Bladder microvascular endothelial cell (primary cell): ENCODE data around the gene LCOR. TPM values are rescaled to one million over a fixed set of nuclear protein-coding genes. Genes with fewer than 3 reads are reported as not detected.

Experiments
- total RNA-seq: library from RNA; depleted of rRNA; stranded (reverse); fragments of >200 nt; gene quantifications from 2 replicates; pipeline ENCODE4 v1.2.3, GENCODE V29; 2014

LCOR gene
- total RNA-seq, result 10.2 and 23.9 TPM in 2 replicates

DNA sequence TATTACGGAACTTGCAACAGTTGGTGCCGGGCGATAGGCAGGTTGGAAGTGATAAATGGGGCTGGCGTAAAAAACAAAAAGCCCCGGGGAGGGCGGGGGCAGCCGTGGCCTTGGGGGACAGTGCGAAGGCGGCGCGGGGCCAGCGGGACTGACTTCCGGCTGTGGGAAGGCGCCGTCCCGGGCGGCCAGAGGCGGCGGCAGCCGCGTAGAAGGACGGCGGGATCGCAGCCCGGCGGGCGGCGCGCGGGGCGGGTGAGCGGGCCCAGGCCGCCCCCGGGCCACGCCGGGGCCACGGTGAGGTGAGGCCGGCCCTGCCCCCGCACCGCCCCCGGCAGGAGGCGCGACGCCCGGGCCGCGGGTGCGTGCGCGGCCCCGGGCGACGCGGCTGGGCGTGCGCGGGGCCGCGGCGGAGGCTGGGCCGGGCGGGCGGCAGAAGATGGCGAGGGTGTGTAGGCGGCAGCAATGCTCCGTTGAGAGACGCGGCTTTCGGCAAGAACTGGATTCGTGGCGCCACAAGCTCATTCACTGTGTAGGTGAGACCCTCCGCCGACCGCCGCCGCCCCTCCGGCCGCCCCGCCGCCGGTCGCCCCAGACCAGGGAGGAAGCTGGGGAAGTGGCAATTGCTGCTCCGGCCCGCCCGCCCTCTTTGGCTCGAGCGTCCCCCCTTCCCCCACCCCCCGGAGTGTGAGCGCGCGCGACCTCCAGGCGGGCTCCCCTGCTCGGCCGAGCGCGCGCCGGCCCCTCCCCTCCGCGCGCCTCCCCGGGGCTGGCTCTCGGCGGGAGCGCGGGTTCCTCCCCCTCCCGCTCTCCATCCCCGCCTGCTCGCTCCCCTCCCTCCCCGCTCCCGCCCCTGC, at the start of gene LCOR:
Gene LCOR (plus strand): TSS at position 432 of the 854 bp plus-strand sequence. CDS start 116,760 bp downstream, outside the sequence.

Other genes with a start within 250 kb of the LCOR start
- 62.7 and 119 TPM in 2 replicates for gene TM9SF3, start 245.3 kb upstream of the LCOR start, total RNA-seq
- 0.13 TPM in 1 of 2 replicates, not detected in the other for gene PIK3AP1, start 111.8 kb upstream of the LCOR start, total RNA-seq